Measurements from ENCODE around the gene TDRD7.
"Not testable (repeated sequence)": the region's sequence is repeated elsewhere in the genome, so short reads cannot be mapped to it uniquely, and the experiment has no call there.

Gene TDRD7

GRCh38 chr9:97498846-97499245 is 87.0 kb downstream of the TDRD7 start:
- H3K9me3 ChIP-seq (ENCODE audit: control extremely low read depth in 1 of 5, control insufficient read depth in 4 of 5, insufficient read depth in 2 of 5, low read depth in 1 of 5, low read length in 4 of 5); H3K36me3 ChIP-seq (ENCODE audit: control insufficient read depth in 4 of 4, insufficient read depth in 4 of 4, low read length in 3 of 4); DNase-seq; H3K27ac ChIP-seq (ENCODE audit: insufficient read depth in 1 of 2, low read depth in 1 of 2, low read length in 2 of 2, poor library complexity in 1 of 2, severe bottlenecking in 2 of 2); POLR2A ChIA-PET; H3K4me3 ChIP-seq (ENCODE audit: control insufficient read depth in 1 of 7, extremely low read depth in 1 of 7, insufficient read depth in 4 of 7, low read depth in 2 of 7, low read length in 6 of 7): not testable (repeated sequence)
- 100% methylated on average over 2 of the region's 5 CpGs for WGBS (ENCODE audit: insufficient coverage)
- Histone ChIP-seq H3K27me3 (replicated peaks in 2 of 5; ENCODE audit: control insufficient read depth in 4 of 5, insufficient read depth in 5 of 5, low read length in 4 of 5) (peaks cover 6 to 47% (median 23%) of the 10 kb centered on the region in 5 experiments), H3K4me1 (ENCODE audit: control extremely low read depth in 1 of 4, control insufficient read depth in 4 of 4, insufficient read depth in 4 of 4, low read length in 3 of 4) (peaks cover 0 to 20% (median 18%) of the 10 kb centered on the region in 4 experiments)
- CTCF ChIA-PET, result interaction anchor here (0.9 kb wide), 1 partner anchor 30 kb away, joined by 3 read pairs; no protein-coding TSS in a partner anchor

DNA sequence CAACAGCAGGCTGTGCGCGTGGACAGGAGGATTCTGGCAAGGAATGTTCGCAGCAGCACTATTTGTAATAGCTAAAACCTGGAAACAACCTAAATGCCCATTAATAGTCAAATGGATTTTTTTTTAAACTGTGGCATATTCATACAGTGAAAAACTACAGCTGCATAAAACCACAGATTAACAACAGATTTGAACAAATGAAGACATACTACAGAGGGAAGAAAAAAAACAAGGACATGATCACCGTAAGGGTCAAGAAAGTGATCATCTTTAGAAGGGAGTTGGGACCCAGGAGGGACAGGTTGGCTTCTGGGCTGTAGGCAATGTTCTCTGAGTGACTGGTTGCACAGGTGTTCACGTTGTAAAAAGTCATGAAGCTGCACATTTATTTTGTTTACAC is 88.4 kb downstream of the TDRD7 start:
- WGBS (ENCODE audit: insufficient coverage), result 92% methylated on average over 3 of the region's 5 CpGs
- ChIA-PET CTCF (interaction anchor here (1.7 to 4.1 kb wide), 3 partner anchors 18 to 98 kb away, joined by 6 to 29 read pairs (median 6); no protein-coding TSS in a partner anchor), POLR2A (no interaction called here)
- Histone ChIP-seq H3K4me1 (ENCODE audit: control extremely low read depth in 1 of 4, control insufficient read depth in 4 of 4, insufficient read depth in 4 of 4, low read length in 3 of 4) (peaks cover 0 to 20% (median 18%) of the 10 kb centered on the region in 4 experiments), H3K4me3 (ENCODE audit: control insufficient read depth in 1 of 7, extremely low read depth in 1 of 7, insufficient read depth in 4 of 7, low read depth in 2 of 7, low read length in 6 of 7) (no peak overlapping the region), H3K27me3 (replicated peaks in 2 of 5; ENCODE audit: control insufficient read depth in 4 of 5, insufficient read depth in 5 of 5, low read length in 4 of 5) (peaks cover 8 to 53% (median 28%) of the 10 kb centered on the region in 5 experiments), H3K9me3 (ENCODE audit: control extremely low read depth in 1 of 5, control insufficient read depth in 4 of 5, insufficient read depth in 2 of 5, low read depth in 1 of 5, low read length in 4 of 5) (no peaks in the 10 kb centered on the region), H3K27ac (ENCODE audit: insufficient read depth in 1 of 2, low read depth in 1 of 2, low read length in 2 of 2, poor library complexity in 1 of 2, severe bottlenecking in 2 of 2) (no peak overlapping the region), H3K36me3 (ENCODE audit: control insufficient read depth in 4 of 4, insufficient read depth in 4 of 4, low read length in 3 of 4) (peaks cover 0 to 3% (median 0%) of the 10 kb centered on the region in 4 experiments)
- no peak for DNase-seq

DNA sequence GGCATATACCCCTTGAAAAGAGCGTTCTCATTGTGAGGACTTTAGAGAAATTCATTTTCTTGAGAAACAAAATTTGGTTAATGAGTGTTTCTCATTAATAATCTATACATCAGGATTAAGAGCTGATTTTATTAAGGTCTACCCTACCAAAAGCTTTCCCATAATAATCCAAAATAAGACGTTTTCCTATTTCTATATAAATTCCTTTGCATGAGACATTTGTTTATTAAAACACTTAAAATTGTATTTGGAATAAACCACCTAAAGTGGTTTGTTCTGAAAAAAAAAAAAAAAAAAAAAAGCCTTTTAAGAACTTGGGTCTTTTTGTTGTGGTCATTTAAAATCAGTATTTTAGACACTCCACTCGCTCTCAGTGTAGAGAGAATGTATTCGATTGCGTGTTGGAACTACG is 88.9 kb downstream of the TDRD7 start:
- 0% methylated on average over 4 of the region's 6 CpGs for WGBS (ENCODE audit: insufficient coverage)
- peaks cover 8 to 53% (median 28%) of the 10 kb centered on the region in 5 experiments for H3K27me3 ChIP-seq (replicated peaks in 2 of 5; ENCODE audit: control insufficient read depth in 4 of 5, insufficient read depth in 5 of 5, low read length in 4 of 5)

GRCh38 chr9:97501177-97501971 is 89.5 kb downstream of the TDRD7 start, which contains the start of gene TMOD1:
Gene TMOD1 (plus strand): TSS chr9:97501666. CDS start chr9:97524189, 22,523 bp downstream.
- ChIA-PET CTCF (interaction anchor here (0.9 to 4.1 kb wide), 12 partner anchors 10 to 113 kb away, joined by 3 to 29 read pairs (median 4); partner anchors contain the start of gene TDRD7), POLR2A (interaction anchor here (1.0 to 1.5 kb wide), 2 partner anchors 16 to 97 kb away, joined by 3 read pairs; no protein-coding TSS in a partner anchor)
- Histone ChIP-seq H3K27ac (ENCODE audit: insufficient read depth in 1 of 2, low read depth in 1 of 2, low read length in 2 of 2, poor library complexity in 1 of 2, severe bottlenecking in 2 of 2) (peak within 1 kb of the TSS in 1 of 2 experiments; percentile 71), H3K27me3 (replicated peaks in 2 of 5; ENCODE audit: control insufficient read depth in 4 of 5, insufficient read depth in 5 of 5, low read length in 4 of 5) (peaks cover 8 to 53% (median 31%) of the 10 kb centered on the region in 5 experiments), H3K9me3 (ENCODE audit: control extremely low read depth in 1 of 5, control insufficient read depth in 4 of 5, insufficient read depth in 2 of 5, low read depth in 1 of 5, low read length in 4 of 5) (no peaks in the 10 kb centered on the region), H3K4me3 (ENCODE audit: control insufficient read depth in 1 of 7, extremely low read depth in 1 of 7, insufficient read depth in 4 of 7, low read depth in 2 of 7, low read length in 6 of 7) (peak within 1 kb of the TSS; percentile 58 to 78 (median 67)), H3K4me1 (ENCODE audit: control extremely low read depth in 1 of 4, control insufficient read depth in 4 of 4, insufficient read depth in 4 of 4, low read length in 3 of 4) (peaks cover 0 to 20% (median 18%) of the 10 kb centered on the region in 4 experiments), H3K36me3 (ENCODE audit: control insufficient read depth in 4 of 4, insufficient read depth in 4 of 4, low read length in 3 of 4) (peaks cover 0 to 2% (median 0%) of the 10 kb centered on the region in 4 experiments)
- DNase-seq, result peak; percentile 51 to 72 (median 55)
- WGBS (ENCODE audit: insufficient coverage), result under 1% methylated on average over 54 of the region's 87 CpGs

More for the DNA sequence above, 88.9 kb downstream of the TDRD7 start:
- no peaks in the 10 kb centered on the region for H3K9me3 ChIP-seq (ENCODE audit: control extremely low read depth in 1 of 5, control insufficient read depth in 4 of 5, insufficient read depth in 2 of 5, low read depth in 1 of 5, low read length in 4 of 5)
- H3K4me1 ChIP-seq (ENCODE audit: control extremely low read depth in 1 of 4, control insufficient read depth in 4 of 4, insufficient read depth in 4 of 4, low read length in 3 of 4), result peaks cover 0 to 20% (median 18%) of the 10 kb centered on the region in 4 experiments
- H3K27ac ChIP-seq (ENCODE audit: insufficient read depth in 1 of 2, low read depth in 1 of 2, low read length in 2 of 2, poor library complexity in 1 of 2, severe bottlenecking in 2 of 2), result no peak overlapping the region
- POLR2A ChIA-PET, result no interaction called here
- H3K4me3 ChIP-seq (ENCODE audit: control insufficient read depth in 1 of 7, extremely low read depth in 1 of 7, insufficient read depth in 4 of 7, low read depth in 2 of 7, low read length in 6 of 7), result peak overlapping the region in 6 of 7 experiments; percentile 30 to 76 (median 59)
- DNase-seq, result no peak
- peaks cover 0 to 3% (median 0%) of the 10 kb centered on the region in 4 experiments for H3K36me3 ChIP-seq (ENCODE audit: control insufficient read depth in 4 of 4, insufficient read depth in 4 of 4, low read length in 3 of 4)
- CTCF ChIA-PET, result interaction anchor here (0.9 to 4.1 kb wide), 10 partner anchors 10 to 114 kb away, joined by 3 to 29 read pairs (median 5); partner anchors contain the start of gene TDRD7

DNA sequence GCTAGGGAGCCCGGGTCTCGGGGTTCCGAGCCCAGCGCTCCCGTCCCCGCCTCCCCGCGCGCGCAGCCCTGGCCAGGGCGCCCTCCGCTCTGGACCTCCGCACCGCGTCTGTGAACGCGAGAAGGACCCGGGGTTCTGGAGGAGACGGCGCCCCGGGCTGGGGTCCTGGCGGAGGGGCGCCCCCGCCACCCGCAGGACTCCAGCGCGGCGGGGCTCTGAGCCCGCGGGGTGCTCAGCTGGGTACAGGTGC is 90.0 kb downstream of the TDRD7 start:
- WGBS (ENCODE audit: insufficient coverage), result 0% methylated on average over 30 of the region's 30 CpGs

GRCh38 chr9:97502222-97502983 is 90.5 kb downstream of the TDRD7 start:
- DNase-seq, result peak in 2 of 3 donors; percentile 30 to 44
- ChIA-PET CTCF (interaction anchor here (0.9 to 4.1 kb wide), 9 partner anchors 9 to 114 kb away, joined by 3 to 29 read pairs (median 4); no protein-coding TSS in a partner anchor), POLR2A (interaction anchor here (1.0 to 1.5 kb wide), 2 partner anchors 15 to 96 kb away, joined by 3 read pairs; no protein-coding TSS in a partner anchor)
- peak overlapping the region; percentile 58 to 78 (median 67) for H3K4me3 ChIP-seq (ENCODE audit: control insufficient read depth in 1 of 7, extremely low read depth in 1 of 7, insufficient read depth in 4 of 7, low read depth in 2 of 7, low read length in 6 of 7)
- peak overlapping the region in 1 of 2 experiments; percentile 71 for H3K27ac ChIP-seq (ENCODE audit: insufficient read depth in 1 of 2, low read depth in 1 of 2, low read length in 2 of 2, poor library complexity in 1 of 2, severe bottlenecking in 2 of 2)
- H3K9me3 ChIP-seq (ENCODE audit: control extremely low read depth in 1 of 5, control insufficient read depth in 4 of 5, insufficient read depth in 2 of 5, low read depth in 1 of 5, low read length in 4 of 5), result no peaks in the 10 kb centered on the region
- peaks cover 8 to 53% (median 32%) of the 10 kb centered on the region in 5 experiments for H3K27me3 ChIP-seq (replicated peaks in 2 of 5; ENCODE audit: control insufficient read depth in 4 of 5, insufficient read depth in 5 of 5, low read length in 4 of 5)
- WGBS (ENCODE audit: insufficient coverage), result under 1% methylated on average over 45 of the region's 49 CpGs
- H3K4me1 ChIP-seq (ENCODE audit: control extremely low read depth in 1 of 4, control insufficient read depth in 4 of 4, insufficient read depth in 4 of 4, low read length in 3 of 4), result peaks cover 0 to 20% (median 18%) of the 10 kb centered on the region in 4 experiments
- no peaks in the 10 kb centered on the region for H3K36me3 ChIP-seq (ENCODE audit: control insufficient read depth in 4 of 4, insufficient read depth in 4 of 4, low read length in 3 of 4)

More for the DNA sequence above, 90.0 kb downstream of the TDRD7 start:
- Histone ChIP-seq H3K4me3 (ENCODE audit: control insufficient read depth in 1 of 7, extremely low read depth in 1 of 7, insufficient read depth in 4 of 7, low read depth in 2 of 7, low read length in 6 of 7) (peak overlapping the region; percentile 58 to 78 (median 67)), H3K4me1 (ENCODE audit: control extremely low read depth in 1 of 4, control insufficient read depth in 4 of 4, insufficient read depth in 4 of 4, low read length in 3 of 4) (peaks cover 0 to 20% (median 18%) of the 10 kb centered on the region in 4 experiments), H3K27ac (ENCODE audit: insufficient read depth in 1 of 2, low read depth in 1 of 2, low read length in 2 of 2, poor library complexity in 1 of 2, severe bottlenecking in 2 of 2) (peak overlapping the region in 1 of 2 experiments; percentile 71), H3K27me3 (replicated peaks in 2 of 5; ENCODE audit: control insufficient read depth in 4 of 5, insufficient read depth in 5 of 5, low read length in 4 of 5) (peaks cover 8 to 53% (median 32%) of the 10 kb centered on the region in 5 experiments), H3K9me3 (ENCODE audit: control extremely low read depth in 1 of 5, control insufficient read depth in 4 of 5, insufficient read depth in 2 of 5, low read depth in 1 of 5, low read length in 4 of 5) (no peaks in the 10 kb centered on the region), H3K36me3 (ENCODE audit: control insufficient read depth in 4 of 4, insufficient read depth in 4 of 4, low read length in 3 of 4) (no peaks in the 10 kb centered on the region)
- DNase-seq, result no peak
- ChIA-PET POLR2A (interaction anchor here (1.0 to 1.5 kb wide), 2 partner anchors 16 to 97 kb away, joined by 3 read pairs; no protein-coding TSS in a partner anchor), CTCF (interaction anchor here (0.9 to 4.1 kb wide), 8 partner anchors 9 to 114 kb away, joined by 3 to 29 read pairs (median 4); no protein-coding TSS in a partner anchor)
